IMR-90 (cell line): Measurements from ENCODE around the gene FOXP1. TPM values are rescaled to one million over a fixed set of nuclear protein-coding genes. Genes with fewer than 3 reads are reported as not detected.

ENCODE experiments used
- ATAC-seq: fragments of 200-7000 bp; cut with Tn5 transposase; 2 replicates; pipeline ENCODE4 v1.9.1; 2020; ENCODE audit warnings: low read depth, mild to moderate bottlenecking, moderate library complexity
- BruUV-seq: library from RNA; stranded (reverse); fragments of 400-500 nt; replicated peaks from 2 replicates; lab custom pipeline; 2021; lab: Mats Ljungman, UMichigan
- CTCF ChIA-PET: fragments of 300-600 bp; formaldehyde crosslinking; extraction: SDS; loops from one replicate; lab custom pipeline; 2021; ENCODE audit warnings: antibody characterized with exemption; lab: Yijun Ruan, JAX
- POLR2A ChIA-PET: fragments of 300-600 bp; sonication (Branson Sonifier 250); formaldehyde crosslinking; loops from one replicate; lab custom pipeline; 2022; ENCODE audit warnings: antibody characterized with exemption; ENCODE audit not compliant: unreplicated experiment; lab: Charles Lee
- DNase-seq: peaks from one replicate; pipeline ENCODE4 v3.0.0; 2013
- H2AFZ ChIP-seq: replicated peaks from 2 replicates; pipeline ENCODE3; 2013; ENCODE audit warnings: low read length, mild to moderate bottlenecking; ENCODE audit not compliant: poor library complexity
- H2AK5ac ChIP-seq: 2 replicates; pipeline ENCODE4 v1.6.1; 2013; ENCODE audit warnings: low read depth, low read length, inconsistent platforms
- H2AK9ac ChIP-seq: replicated peaks from 2 replicates; pipeline ENCODE3; 2013; ENCODE audit warnings: mild to moderate bottlenecking, low read depth, low read length, moderate library complexity; ENCODE audit not compliant: poor library complexity
- H2BK120ac ChIP-seq: 2 replicates; pipeline ENCODE4 v1.6.1; 2013; ENCODE audit warnings: low read depth, low read length, inconsistent platforms
- H2BK15ac ChIP-seq: 3 replicates; pipeline ENCODE4 v1.6.1; 2013; ENCODE audit warnings: low read depth, low read length, inconsistent platforms
- H2BK20ac ChIP-seq: 2 replicates; pipeline ENCODE4 v1.6.1; 2013; ENCODE audit warnings: low read depth, mild to moderate bottlenecking, inconsistent platforms, low read length, moderate library complexity
- H2BK5ac ChIP-seq: 2 replicates; pipeline ENCODE4 v1.6.1; 2013; ENCODE audit warnings: mild to moderate bottlenecking, low read depth, low read length, inconsistent platforms; ENCODE audit not compliant: poor library complexity, severe bottlenecking
- H3K14ac ChIP-seq: replicated peaks from 2 replicates; pipeline ENCODE4 v1.6.1; 2013; ENCODE audit warnings: low read depth, low read length, inconsistent platforms
- H3K18ac ChIP-seq: 2 replicates; pipeline ENCODE4 v1.6.1; 2013; ENCODE audit warnings: low read depth, low read length, control low read depth
- H3K23ac ChIP-seq: 2 replicates; pipeline ENCODE4 v1.6.1; 2013; ENCODE audit warnings: low read depth, low read length, inconsistent platforms
- H3K27ac ChIP-seq: 2 replicates; pipeline ENCODE4 v1.5.1; 2013; ENCODE audit warnings: mild to moderate bottlenecking, control low read depth, low read length; ENCODE audit not compliant: insufficient read depth
- H3K27me3 ChIP-seq: 2 replicates; pipeline ENCODE4 v1.6.1; 2013; ENCODE audit warnings: low read length; ENCODE audit not compliant: control insufficient read depth, insufficient read depth
- H3K36me3 ChIP-seq: 2 replicates; pipeline ENCODE4 v1.6.1; 2013; ENCODE audit warnings: low read length, mixed read lengths; ENCODE audit not compliant: control insufficient read depth, insufficient read depth
- H3K4ac ChIP-seq: 2 replicates; pipeline ENCODE4 v1.6.1; 2013; ENCODE audit warnings: low read depth, low read length, inconsistent platforms
- H3K4me1 ChIP-seq: 2 replicates; pipeline ENCODE4 v1.6.1; 2013; ENCODE audit warnings: low read length, mixed read lengths; ENCODE audit not compliant: control insufficient read depth, insufficient read depth
- H3K4me2 ChIP-seq: 2 replicates; pipeline ENCODE4 v1.6.1; 2013; ENCODE audit warnings: low read depth, mild to moderate bottlenecking, control low read depth, low read length, moderate library complexity
- H3K4me3 ChIP-seq: 2 replicates; pipeline ENCODE4 v1.5.1; 2013; ENCODE audit warnings: low read depth, mild to moderate bottlenecking, control low read depth, low read length, moderate library complexity; ENCODE audit not compliant: insufficient read depth
- H3K56ac ChIP-seq: 2 replicates; pipeline ENCODE4 v1.6.1; 2013; ENCODE audit warnings: low read length, inconsistent platforms; ENCODE audit not compliant: insufficient read depth; ENCODE audit errors: extremely low read depth
- H3K79me1 ChIP-seq, 2 experiments: 2 replicates each; pipeline ENCODE4 v1.6.1; 2013; ENCODE audit warnings: low read length in 2 of 2, inconsistent platforms in 1 of 2, low read depth in 1 of 2
- H3K9ac ChIP-seq: 2 replicates; pipeline ENCODE4 v1.6.1; 2013; ENCODE audit warnings: low read depth, low read length, control low read depth
- H3K9me1 ChIP-seq: 2 replicates; pipeline ENCODE4 v1.6.1; 2013; ENCODE audit warnings: low read length, inconsistent platforms; ENCODE audit not compliant: insufficient read depth
- H3K9me3 ChIP-seq: 2 replicates; pipeline ENCODE4 v1.6.1; 2013; ENCODE audit warnings: low read length; ENCODE audit not compliant: control insufficient read depth, insufficient read depth
- H4K20me1 ChIP-seq: 2 replicates; pipeline ENCODE4 v1.6.1; 2013; ENCODE audit warnings: low read length, inconsistent platforms; ENCODE audit not compliant: insufficient read depth
- H4K5ac ChIP-seq: 2 replicates; pipeline ENCODE4 v1.6.1; 2013; ENCODE audit warnings: mild to moderate bottlenecking, low read depth, low read length, control low read depth
- H4K8ac ChIP-seq, 2 experiments: 2 replicates each; pipeline ENCODE4 v1.6.1; 2013; ENCODE audit warnings: low read depth in 2 of 2, low read length in 2 of 2, control low read depth in 1 of 2, inconsistent platforms in 1 of 2
- H4K91ac ChIP-seq: 2 replicates; pipeline ENCODE4 v1.6.1; 2013; ENCODE audit warnings: low read depth, low read length, inconsistent platforms; ENCODE audit not compliant: insufficient read depth
- CEBPB ChIP-seq: IDR thresholded peaks from 2 replicates; pipeline ENCODE4 v1.6.1; 2012; ENCODE audit warnings: low read depth, low read length, improper control_type of control experiment
- NFE2L2 ChIP-seq: fragments of 150-350 bp; IDR thresholded peaks from 2 replicates; pipeline ENCODE4 v1.6.1; 2016; ENCODE audit warnings: low read depth, mild to moderate bottlenecking, low read length
- WGBS, 2 experiments: methylation state at CpG; one replicate each; pipeline versions ENCODE4 v1.1.5 to v1.1.7; 2013; ENCODE audit warnings: missing lambda C conversion rate in 2 of 2; ENCODE audit not compliant: insufficient read length in 1 of 2; ENCODE audit errors: extremely low coverage in 2 of 2; 5-methylcytosine and 5-hydroxymethylcytosine counted together
- dilution Hi-C: fragments of 300-500 bp; cut with HindIII; formaldehyde crosslinking; loops from one replicate; pipeline ENCODE4 v1.14.3; 2018; ENCODE audit warnings: low sequenced_read_pairs; ENCODE audit not compliant: unreplicated experiment
- in situ Hi-C: fragments of 300-500 bp; cut with MboI; formaldehyde crosslinking; loops from 3 replicates; pipeline ENCODE4 v1.14.3; 2019; ENCODE audit warnings: low sequenced_read_pairs, inconsistent platforms, mixed read lengths
- intact Hi-C: fragments of 100-400 bp; cut with micrococcal nuclease; formaldehyde crosslinking; loops from 2 replicates; pipeline ENCODE4 v1.10.0; 2022
- polyA plus RNA-seq, 3 experiments: library from polyadenylated mRNA; depleted of rRNA; stranded (reverse); fragments of >200 nt; gene quantifications; 2 replicates each; pipeline ENCODE4 v1.2.3, GENCODE V29; 2012; ENCODE audit warnings: low replicate concordance in 1 of 3
- total RNA-seq: library from RNA; depleted of rRNA; stranded (reverse); fragments of >200 nt; gene quantifications from 2 replicates; pipeline ENCODE4 v1.2.3, GENCODE V29; 2012

FOXP1 gene
- total and polyA plus RNA-seq, 2 of the 4 experiments (the other 2 are of a cell fraction), result 37.0 to 132 TPM

- no peak overlapping the region for H3K4me3 ChIP-seq
- dilution Hi-C loops (no loop called here), intact Hi-C loops (no loop called here), in situ Hi-C loops (no loop called here)
- H3K36me3 ChIP-seq, result no peaks in the 10 kb centered on the region; the same call in 1 of the 2 replicates
- H3K23ac ChIP-seq, result no peak overlapping the region
- peak overlapping the region; percentile 24 for H3K4ac ChIP-seq
- H3K4me2 ChIP-seq, result no peak overlapping the region
- peak overlapping the region; percentile 13; the same call in 1 of the 2 replicates for H2AK5ac ChIP-seq
- no peak overlapping the region for H2BK20ac ChIP-seq
- ChIA-PET POLR2A (no interaction called here), CTCF (no interaction called here)
- no peak overlapping the region for H3K14ac ChIP-seq
- 0 out of 3 replicates have a peak overlapping the region, but pooled peaks have one; percentile 2 for H2BK15ac ChIP-seq
- no peak overlapping the region for H3K56ac ChIP-seq
- H3K4me1 ChIP-seq, result peaks cover 2% of the 10 kb centered on the region; the same call in 1 of the 2 replicates
- H3K9ac ChIP-seq, result no peak overlapping the region
- H4K5ac ChIP-seq, result no peak overlapping the region
- peaks cover 22 to 40% of the 10 kb centered on the region in 2 experiments for H3K79me1 ChIP-seq
- 50% methylated on average over 1 of the region's 10 CpGs; no CpG with 5 or more reads in 1 of the 2 experiments for WGBS, 2 experiments
- H2BK5ac ChIP-seq, result no peak overlapping the region
- TF ChIP-seq CEBPB, result 0 out of 2 replicates have a peak, but pooled peaks have one; percentile 28
- no peak for TF ChIP-seq NFE2L2
- H2AFZ ChIP-seq, result no peak overlapping the region
- H4K20me1 ChIP-seq, result no peaks in the 10 kb centered on the region
- H4K91ac ChIP-seq, result peak overlapping the region; percentile 9; the same call in 1 of the 2 replicates
- BruUV-seq, result no TSS peak
- peaks cover 4% of the 10 kb centered on the region; the same call in 1 of the 2 replicates for H3K9me1 ChIP-seq
- ATAC-seq (no peak), DNase-seq (peak; percentile 47)
- no peaks in the 10 kb centered on the region for H3K9me3 ChIP-seq
- H3K18ac ChIP-seq, result no peak overlapping the region
- no peaks in the 10 kb centered on the region for H3K27me3 ChIP-seq
- no peak overlapping the region for H2AK9ac ChIP-seq
- H2BK120ac ChIP-seq, result no peak overlapping the region
- H3K27ac ChIP-seq, result no peak overlapping the region
- no peak overlapping the region for H4K8ac ChIP-seq
These were observed 63.1 kb downstream of the FOXP1 start for GRCh38 chr3:71520161-71521020.
